HCT116 (cell line): ENCODE measurements around the gene KBTBD8.

Experiments
- CEBPB ChIP-seq: IDR thresholded peaks from 2 replicates; pipeline ENCODE4 v1.6.1; 2012; ENCODE audit warnings: low read depth
- EZH2 ChIP-seq: fragments of 200-600 bp; sonication (generic); IDR thresholded peaks from 2 replicates; pipeline ENCODE4 v1.6.1; 2017; ENCODE audit warnings: antibody characterized with exemption, mixed run types
- JUND ChIP-seq: IDR thresholded peaks from 2 replicates; pipeline ENCODE4 v1.6.1; 2012
- POLR2A ChIP-seq: IDR thresholded peaks from 2 replicates; pipeline ENCODE4 v1.7.0; 2011; ENCODE audit warnings: borderline replicate concordance; ENCODE audit not compliant: insufficient read depth, insufficient read length; ENCODE audit errors: extremely low read depth
- POLR2AphosphoS5 ChIP-seq: IDR thresholded peaks from 2 replicates; pipeline ENCODE4 v1.6.1; 2011; ENCODE audit warnings: mild to moderate bottlenecking, low read depth, low read length, moderate library complexity
- RAD21 ChIP-seq: IDR thresholded peaks from 2 replicates; pipeline ENCODE4 v1.6.1; 2012; ENCODE audit warnings: low read depth, mild to moderate bottlenecking
- SP1 ChIP-seq: IDR thresholded peaks from 2 replicates; pipeline ENCODE4 v1.6.1; 2012; ENCODE audit warnings: low read depth
- TCF7L2 ChIP-seq: IDR thresholded peaks from 2 replicates; pipeline ENCODE4 v1.7.0; 2011; ENCODE audit warnings: borderline replicate concordance, inconsistent platforms; ENCODE audit not compliant: insufficient read depth, insufficient read length; ENCODE audit errors: extremely low read depth
- ZNF274 ChIP-seq: fragments of 200-500 bp; sonication (Bioruptor generic); IDR thresholded peaks from 2 replicates; pipeline ENCODE4 v1.6.1; 2014; ENCODE audit warnings: mild to moderate bottlenecking, low read depth, low read length, inconsistent platforms
- TF ChIP-seq, protein P1 (sequence below): IDR thresholded peaks from 2 replicates; pipeline ENCODE4 v1.6.1; 2011; ENCODE audit warnings: mild to moderate bottlenecking, low read length, moderate library complexity; ENCODE audit not compliant: insufficient replicate concordance; ENCODE audit errors: extremely low read depth
- TF ChIP-seq, protein P2 (sequence below), 3 experiments: fragments of 200-600 bp in 1 of 3; sonication (generic) in 1 of 3; IDR thresholded peaks in 2 of 3; conservative IDR thresholded peaks in 1 of 3; 2 replicates each; pipeline ENCODE4 v1.5.1; 2012 to 2017; ENCODE audit warnings: low read depth in 2 of 3, low read length in 2 of 3, antibody characterized with exemption in 1 of 3, borderline replicate concordance in 1 of 3, control low read depth in 1 of 3, mild to moderate bottlenecking in 1 of 3, mixed read lengths in 1 of 3, mixed run types in 1 of 3, moderate library complexity in 1 of 3; ENCODE audit not compliant: insufficient read depth in 1 of 3
- TF ChIP-seq, protein P3 (sequence below): IDR thresholded peaks from 2 replicates; pipeline ENCODE4 v1.6.1; 2012

DNA sequence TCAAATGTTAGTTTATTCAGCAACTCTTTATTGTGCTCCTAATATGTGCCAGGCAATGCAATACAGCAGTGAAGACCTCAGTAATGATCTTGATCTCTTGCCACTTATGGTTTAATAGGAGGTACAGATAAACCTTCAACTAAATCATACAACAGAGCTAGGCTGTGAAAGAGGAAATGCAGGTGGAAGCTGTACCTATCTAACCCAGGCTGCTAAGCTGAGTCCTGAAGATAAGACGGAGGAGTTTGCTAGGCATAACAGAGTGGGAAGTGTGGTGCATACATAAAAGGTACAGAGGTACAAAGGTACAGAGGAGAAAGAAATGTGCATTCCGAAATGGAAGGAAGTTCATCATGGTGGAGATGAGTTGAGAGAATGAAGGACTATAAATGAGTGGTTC, 35.0 kb downstream of the KBTBD8 start:
- TF ChIP-seq, protein P1, sequence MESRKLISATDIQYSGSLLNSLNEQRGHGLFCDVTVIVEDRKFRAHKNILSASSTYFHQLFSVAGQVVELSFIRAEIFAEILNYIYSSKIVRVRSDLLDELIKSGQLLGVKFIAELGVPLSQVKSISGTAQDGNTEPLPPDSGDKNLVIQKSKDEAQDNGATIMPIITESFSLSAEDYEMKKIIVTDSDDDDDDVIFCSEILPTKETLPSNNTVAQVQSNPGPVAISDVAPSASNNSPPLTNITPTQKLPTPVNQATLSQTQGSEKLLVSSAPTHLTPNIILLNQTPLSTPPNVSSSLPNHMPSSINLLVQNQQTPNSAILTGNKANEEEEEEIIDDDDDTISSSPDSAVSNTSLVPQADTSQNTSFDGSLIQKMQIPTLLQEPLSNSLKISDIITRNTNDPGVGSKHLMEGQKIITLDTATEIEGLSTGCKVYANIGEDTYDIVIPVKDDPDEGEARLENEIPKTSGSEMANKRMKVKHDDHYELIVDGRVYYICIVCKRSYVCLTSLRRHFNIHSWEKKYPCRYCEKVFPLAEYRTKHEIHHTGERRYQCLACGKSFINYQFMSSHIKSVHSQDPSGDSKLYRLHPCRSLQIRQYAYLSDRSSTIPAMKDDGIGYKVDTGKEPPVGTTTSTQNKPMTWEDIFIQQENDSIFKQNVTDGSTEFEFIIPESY: no peak
- TF ChIP-seq CEBPB: no peak
- TF ChIP-seq ZNF274: no peak
- TF ChIP-seq, protein P2, sequence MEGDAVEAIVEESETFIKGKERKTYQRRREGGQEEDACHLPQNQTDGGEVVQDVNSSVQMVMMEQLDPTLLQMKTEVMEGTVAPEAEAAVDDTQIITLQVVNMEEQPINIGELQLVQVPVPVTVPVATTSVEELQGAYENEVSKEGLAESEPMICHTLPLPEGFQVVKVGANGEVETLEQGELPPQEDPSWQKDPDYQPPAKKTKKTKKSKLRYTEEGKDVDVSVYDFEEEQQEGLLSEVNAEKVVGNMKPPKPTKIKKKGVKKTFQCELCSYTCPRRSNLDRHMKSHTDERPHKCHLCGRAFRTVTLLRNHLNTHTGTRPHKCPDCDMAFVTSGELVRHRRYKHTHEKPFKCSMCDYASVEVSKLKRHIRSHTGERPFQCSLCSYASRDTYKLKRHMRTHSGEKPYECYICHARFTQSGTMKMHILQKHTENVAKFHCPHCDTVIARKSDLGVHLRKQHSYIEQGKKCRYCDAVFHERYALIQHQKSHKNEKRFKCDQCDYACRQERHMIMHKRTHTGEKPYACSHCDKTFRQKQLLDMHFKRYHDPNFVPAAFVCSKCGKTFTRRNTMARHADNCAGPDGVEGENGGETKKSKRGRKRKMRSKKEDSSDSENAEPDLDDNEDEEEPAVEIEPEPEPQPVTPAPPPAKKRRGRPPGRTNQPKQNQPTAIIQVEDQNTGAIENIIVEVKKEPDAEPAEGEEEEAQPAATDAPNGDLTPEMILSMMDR (IDR thresholded peaks at IDR 0.05 in 2 of 3, conservative IDR thresholded peaks at IDR 0.05 in 1 of 3; ENCODE audit: borderline replicate concordance in 1 of 3, insufficient read depth in 1 of 3, low read depth in 2 of 3, low read length in 2 of 3): no peak
- TF ChIP-seq, protein P3, sequence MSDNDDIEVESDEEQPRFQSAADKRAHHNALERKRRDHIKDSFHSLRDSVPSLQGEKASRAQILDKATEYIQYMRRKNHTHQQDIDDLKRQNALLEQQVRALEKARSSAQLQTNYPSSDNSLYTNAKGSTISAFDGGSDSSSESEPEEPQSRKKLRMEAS: no peak
- no peak for TF ChIP-seq TCF7L2
- no peak for TF ChIP-seq POLR2AphosphoS5
- TF ChIP-seq POLR2A: no peak
- TF ChIP-seq RAD21: no peak
- no peak for TF ChIP-seq EZH2
- no peak for TF ChIP-seq JUND
- TF ChIP-seq SP1: no peak
